T-helper 1 cell treated with Interleukin-12 subunit alpha and Interleukin-12 subunit beta and Interleukin-4 antibody, amounts not matched to agents 30 ng/mL and 1 ng/mL, for 36 hours (primary cell): ENCODE results near the gene RNASE2. TPM values are rescaled to one million over a fixed set of nuclear protein-coding genes. Genes with fewer than 3 reads are reported as not detected.
"Not testable (repeated sequence)": the region's sequence is repeated elsewhere in the genome, so short reads cannot be mapped to it uniquely, and the experiment has no call there.

Source experiments
- intact Hi-C: fragments of 100-400 bp; cut with micrococcal nuclease; formaldehyde crosslinking; loops from one replicate; pipeline ENCODE4 v1.15.1; 2024
- total RNA-seq: library from RNA; stranded (reverse); gene quantifications from 2 replicates; pipeline ENCODE4 v1.2.3, GENCODE V29; 2022

Gene RNASE2
- not detected in 2 replicates for total RNA-seq

- intact Hi-C loops = not testable (repeated sequence)
Observed at GRCh38 chr14:20954736-20955537, at the start of gene RNASE2. TSS of gene RNASE2 (plus strand) at chr14:20955487. CDS start at chr14:20955772, 285 bp downstream.

GRCh38 chr14:20905676-20906075 is 49.6 kb upstream of the RNASE2 start:
- intact Hi-C loops = no loop called here

- intact Hi-C loops = no loop called here
Observed at GRCh38 chr14:20907214-20907613, 48.1 kb upstream of the RNASE2 start.

GRCh38 chr14:20910822-20911221 is 44.5 kb upstream of the RNASE2 start:
- intact Hi-C loops = not testable (repeated sequence)

GRCh38 chr14:20919038-20919756 is 36.1 kb upstream of the RNASE2 start:
- intact Hi-C loops = not testable (repeated sequence)

- intact Hi-C loops = not testable (repeated sequence)
Observed at GRCh38 chr14:20923766-20924297, 31.5 kb upstream of the RNASE2 start.

GRCh38 chr14:20934148-20934762 is 21.0 kb upstream of the RNASE2 start:
- intact Hi-C loops = no loop called here

GRCh38 chr14:20935303-20935984 is 19.8 kb upstream of the RNASE2 start:
- intact Hi-C loops = no loop called here

GRCh38 chr14:20945146-20945545 is 10.1 kb upstream of the RNASE2 start:
- intact Hi-C loops = not testable (repeated sequence)

GRCh38 chr14:20946707-20947106 is 8.6 kb upstream of the RNASE2 start:
- intact Hi-C loops = not testable (repeated sequence)

- intact Hi-C loops = not testable (repeated sequence)
Observed at GRCh38 chr14:20955538-20955873, 219 bp downstream of the RNASE2 start.

GRCh38 chr14:20956376-20956976 is 1.2 kb downstream of the RNASE2 start:
- intact Hi-C loops = no loop called here

GRCh38 chr14:20958946-20959345 is 3.7 kb downstream of the RNASE2 start:
- intact Hi-C loops = not testable (repeated sequence)

- intact Hi-C loops = no loop called here
Observed at GRCh38 chr14:20969336-20969735, 14.0 kb downstream of the RNASE2 start.

GRCh38 chr14:20970647-20970982 is 15.3 kb downstream of the RNASE2 start:
- intact Hi-C loops = loop anchor here (5.0 kb wide), 3 partner anchors 98 to 508 kb away; partner anchors contain the start of genes PIP4P1 and RNASE4

- intact Hi-C loops = loop anchor here (1.0 to 5.0 kb wide), 9 partner anchors 10 to 509 kb away; partner anchors contain the start of genes METTL17, PIP4P1 and RNASE4
Observed at GRCh38 chr14:20970983-20971704, 15.9 kb downstream of the RNASE2 start.

GRCh38 chr14:20971705-20972021 is 16.4 kb downstream of the RNASE2 start:
- intact Hi-C loops = loop anchor here (1.0 to 5.0 kb wide), 9 partner anchors 10 to 509 kb away; partner anchors contain the start of genes METTL17, PIP4P1 and RNASE4

GRCh38 chr14:20973501-20973900 is 18.2 kb downstream of the RNASE2 start:
- intact Hi-C loops = loop anchor here (5.0 kb wide), 3 partner anchors 101 to 511 kb away; partner anchors contain the start of genes PIP4P1 and RNASE4

- intact Hi-C loops = no loop called here
Observed at GRCh38 chr14:20976291-20976690, 21.0 kb downstream of the RNASE2 start.

- intact Hi-C loops = no loop called here
Observed at GRCh38 chr14:20978687-20979086, 23.4 kb downstream of the RNASE2 start.
